T-helper 2 cell (primary cell): Measurements from ENCODE around the gene ZNF770.
"Not testable (repeated sequence)": the region's sequence is repeated elsewhere in the genome, so short reads cannot be mapped to it uniquely, and the experiment has no call there.

ENCODE experiments used
- DNase-seq, 5 experiments: peaks; one replicate each; pipeline versions ENCODE4 v3.0.0 to v3.0.0-alpha.2; 2012 to 2022

The ZNF770 gene

DNA sequence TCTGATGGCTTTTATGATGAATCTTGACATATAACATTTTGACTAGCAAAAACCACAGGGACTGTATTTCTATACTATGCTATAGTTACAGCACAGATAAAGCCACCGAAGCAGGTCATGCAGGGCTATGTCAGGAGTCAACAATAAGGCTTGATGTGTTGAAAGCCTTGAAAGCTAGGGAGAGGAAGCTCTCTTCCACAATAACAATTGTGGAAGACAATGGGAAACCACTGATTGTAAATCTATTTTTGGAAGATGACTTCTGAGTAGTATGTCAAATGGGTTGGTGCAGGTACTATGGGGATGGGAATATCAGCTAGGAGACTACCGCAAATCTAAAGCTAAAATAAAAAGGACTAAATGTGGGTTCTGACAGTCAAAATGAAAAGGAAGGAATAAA is 14.6 kb downstream of the ZNF770 start:
- DNase-seq, result no peak

GRCh38 chr15:34970098-34970643 is 17.9 kb downstream of the ZNF770 start:
- DNase-seq, result not testable (repeated sequence)

DNA sequence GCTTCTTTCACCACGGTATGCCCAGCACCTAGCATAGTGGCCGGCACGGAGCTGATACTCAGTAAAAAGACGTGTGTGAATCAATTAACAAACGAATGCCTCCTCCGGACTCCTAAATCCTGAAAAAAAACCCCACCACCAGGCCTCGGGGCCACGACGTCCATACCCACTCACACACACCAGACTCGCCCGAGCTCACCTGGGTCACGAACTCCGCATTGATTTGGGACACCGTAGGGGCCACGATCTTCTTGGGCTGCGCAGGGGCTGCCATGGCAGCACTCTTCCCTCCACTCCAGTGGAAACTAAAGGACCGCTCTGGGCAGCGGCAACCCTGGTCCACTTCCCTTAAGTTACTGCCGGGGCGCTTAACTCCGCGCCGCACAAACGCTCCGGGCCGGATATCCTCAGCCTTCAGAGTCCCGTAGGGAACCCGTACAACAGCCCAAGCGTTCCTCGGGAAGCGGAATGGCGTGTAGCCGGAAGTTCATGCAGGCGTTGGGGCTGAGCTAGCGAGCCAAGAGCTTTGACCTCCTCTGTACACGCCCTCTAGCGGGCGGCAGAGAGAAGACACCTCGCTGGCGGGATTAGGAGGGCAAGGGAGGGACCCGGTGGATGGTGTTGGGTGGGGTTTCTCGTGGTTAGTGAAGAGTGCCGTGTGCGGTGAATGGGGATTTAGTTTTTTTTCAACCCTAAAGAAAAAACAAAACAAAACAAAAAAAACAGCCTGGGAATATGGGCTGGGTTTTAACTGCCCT is 18.6 kb downstream of the ZNF770 start, which contains the start of gene AQR:
TSS of gene AQR (minus strand) at position 403 of the 758 bp plus-strand sequence. CDS start at position 274, 129 bp downstream.
- DNase-seq, result peak; percentile 78 to 97 (median 86)

DNA sequence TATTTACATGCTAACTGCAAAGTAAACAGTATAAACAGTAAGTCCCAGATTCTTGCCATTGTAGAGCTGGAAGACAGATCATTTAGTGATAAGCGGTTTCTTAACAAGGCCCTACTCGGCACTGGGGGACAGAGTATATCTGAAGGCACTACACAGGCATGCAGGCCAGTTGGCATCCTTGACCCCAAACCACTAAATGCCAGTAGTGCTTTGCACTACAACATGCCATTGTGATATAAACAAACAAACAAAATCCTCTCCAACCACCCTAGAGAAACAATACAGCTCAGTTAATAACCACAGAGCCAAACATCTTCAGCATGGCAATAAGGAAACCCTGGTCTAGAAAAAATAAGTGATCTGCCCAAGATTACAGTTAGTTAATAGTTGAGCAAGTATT is 23.8 kb downstream of the ZNF770 start:
- DNase-seq, result no peak

- peak in 1 of 5 experiments; percentile 2 for DNase-seq
Observed at GRCh38 chr15:34953851-34954250, 34.2 kb downstream of the ZNF770 start.

DNA sequence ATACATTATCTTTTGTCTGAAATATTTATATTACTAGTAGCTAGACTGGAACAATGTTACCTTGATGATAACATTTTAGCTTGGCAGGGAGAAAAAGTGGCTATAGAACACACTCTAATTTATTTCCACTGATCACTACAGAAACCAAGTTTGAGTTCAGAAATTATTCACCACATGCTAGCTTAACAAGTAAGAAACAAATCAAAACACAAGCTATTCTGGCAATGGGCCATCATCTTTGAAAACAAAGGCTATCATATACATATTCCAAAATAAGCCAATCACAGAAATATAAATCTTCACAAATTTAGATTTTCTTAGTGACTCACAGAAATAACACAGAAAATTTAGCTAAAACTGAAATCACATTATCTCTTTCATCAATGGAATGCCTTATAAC is 35.6 kb downstream of the ZNF770 start:
- peak in 1 of 5 experiments; percentile 52 for DNase-seq

GRCh38 chr15:34951993-34952392 is 36.1 kb downstream of the ZNF770 start:
- no peak for DNase-seq

GRCh38 chr15:34944936-34945335 is 43.2 kb downstream of the ZNF770 start:
- no peak for DNase-seq

DNA sequence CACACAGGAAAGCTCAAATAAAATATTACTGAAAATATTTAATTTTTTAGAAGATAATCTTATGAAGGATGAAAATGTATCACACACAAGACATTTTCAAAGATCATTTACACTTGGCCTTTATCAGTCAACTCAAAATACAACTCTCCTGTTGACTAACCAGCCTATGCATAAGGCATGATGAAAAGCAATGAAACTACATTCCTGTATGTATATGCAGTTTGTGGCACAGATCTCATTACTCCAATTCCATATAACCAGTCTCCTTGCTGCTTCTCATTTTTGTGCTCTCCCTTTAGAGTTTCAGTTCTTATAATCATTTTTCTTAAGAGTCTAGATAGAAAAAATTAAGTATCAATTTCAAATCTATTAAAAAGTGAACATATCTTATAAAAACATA is 44.4 kb downstream of the ZNF770 start:
- no peak for DNase-seq

DNA sequence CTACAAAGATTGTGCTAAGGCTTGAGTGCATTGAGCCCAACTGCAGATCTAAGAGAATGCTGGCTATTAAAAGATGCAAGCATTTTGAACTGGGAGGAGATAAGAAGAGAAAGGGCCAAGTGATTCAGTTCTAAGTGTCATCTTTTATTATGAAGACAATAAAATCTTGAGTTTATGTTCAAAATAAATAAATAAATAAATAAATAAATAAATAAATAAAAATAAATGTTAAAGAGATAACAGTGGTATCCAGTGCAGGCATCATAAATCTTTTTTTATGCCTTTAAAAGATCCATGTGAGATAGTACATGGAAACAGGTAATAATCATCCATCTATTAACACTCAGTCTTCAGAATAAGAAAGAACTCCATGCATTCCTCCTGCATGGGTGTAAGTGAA is 44.8 kb downstream of the ZNF770 start:
- DNase-seq, result not testable (repeated sequence)

- DNase-seq, result no peak
Observed at GRCh38 chr15:34942363-34942762, 45.7 kb downstream of the ZNF770 start.

DNA sequence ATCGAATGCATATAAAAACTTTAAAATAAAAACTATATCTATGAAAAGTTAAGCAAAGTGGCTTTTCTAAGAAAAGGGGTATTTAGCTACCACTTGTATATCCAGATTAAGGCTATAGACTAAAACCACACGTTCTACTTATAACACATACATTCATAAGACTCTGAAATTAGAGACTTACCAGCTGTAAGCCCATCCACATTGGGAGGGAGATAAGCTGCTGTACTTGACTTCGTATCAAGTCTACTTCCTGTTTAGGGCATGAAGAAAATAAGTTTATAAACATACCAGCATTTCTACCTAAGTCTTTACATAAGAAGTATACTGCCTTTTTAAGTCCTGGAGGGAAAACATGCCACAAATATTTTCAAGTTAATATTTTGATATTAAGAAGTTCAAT is 46.3 kb downstream of the ZNF770 start:
- no peak for DNase-seq

DNA sequence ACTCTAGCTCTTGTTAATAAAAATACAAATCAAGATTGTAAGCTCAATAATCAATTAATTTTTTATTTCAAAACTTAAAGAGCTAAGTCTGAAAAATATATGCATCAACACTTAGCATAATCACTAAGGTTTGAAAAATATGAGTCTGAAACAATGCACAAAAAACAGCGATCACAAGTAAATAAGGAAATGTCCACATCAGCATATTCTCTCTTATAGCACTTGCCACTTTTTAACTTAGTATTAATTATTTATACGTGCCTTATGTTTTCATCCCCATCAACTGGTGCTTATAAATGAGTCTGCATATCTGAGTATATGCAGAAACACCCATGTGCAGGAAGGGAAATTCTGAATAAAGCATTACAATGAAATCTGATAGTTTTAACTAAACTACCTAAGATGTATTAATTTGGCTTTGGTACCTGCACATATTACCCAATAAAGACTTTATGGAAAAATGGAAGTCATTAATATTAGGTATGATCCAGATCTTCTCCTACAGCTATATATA is 46.8 kb downstream of the ZNF770 start:
- no peak for DNase-seq

- no peak for DNase-seq
Observed at GRCh38 chr15:34933432-34933975, 54.6 kb downstream of the ZNF770 start.

DNA sequence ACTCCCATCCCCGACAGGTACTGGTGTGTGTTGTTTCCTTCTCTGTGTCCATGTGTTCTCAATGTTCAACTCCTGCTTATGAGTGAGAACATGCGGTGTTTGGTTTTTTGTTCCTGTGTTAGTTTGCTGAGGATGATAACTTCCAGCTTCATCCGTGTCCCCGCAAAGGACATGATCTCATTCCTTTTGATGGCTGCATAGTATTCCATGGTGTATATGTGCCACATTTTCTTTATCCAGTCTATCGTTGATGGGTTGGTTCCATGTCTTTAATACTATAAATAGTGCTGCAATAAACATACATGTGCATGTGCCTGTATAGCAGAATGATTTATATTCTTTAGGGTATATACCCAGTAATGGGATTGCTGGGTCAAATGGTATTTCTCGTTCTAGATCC is 59.7 kb downstream of the ZNF770 start:
- DNase-seq, result not testable (repeated sequence)
